ENCODE measurements around the gene NAIF1.
A peak's percentile ranks its signal among the peaks of the same experiment; 100 is the strongest.
"Not testable (repeated sequence)": the region's sequence is repeated elsewhere in the genome, so short reads cannot be mapped to it uniquely, and the experiment has no call there.

The NAIF1 gene

GRCh38 chr9:128043467-128043868 lies 23.7 kb downstream of the NAIF1 start:
- in situ Hi-C loops (cut with MboI; ENCODE audit: low pct_unique_long_range_greater_than_20kb, low sequenced_read_pairs), result no loop called here
- DNase-seq, result no peak

DNA sequence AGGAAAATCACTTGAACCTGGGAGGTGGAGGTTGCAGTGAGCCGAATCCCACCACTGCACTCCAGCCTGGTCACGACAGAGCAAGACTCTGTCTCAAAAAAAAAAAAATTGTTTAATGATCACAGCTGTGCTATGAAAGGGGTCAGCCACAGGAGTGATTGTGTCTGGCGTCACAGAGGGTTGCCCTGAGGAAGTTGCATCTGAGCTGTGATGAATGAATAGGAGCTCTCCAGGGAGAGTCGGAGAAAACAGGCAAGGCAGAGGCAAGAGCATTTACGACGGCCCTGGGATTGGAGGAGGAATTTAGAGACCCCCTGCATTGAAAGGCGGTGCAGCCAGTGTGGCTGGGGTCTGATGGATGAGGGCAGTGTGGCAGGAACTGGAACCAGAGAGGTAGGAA lies 25.1 kb downstream of the NAIF1 start:
- no peak for DNase-seq
- in situ Hi-C loops (cut with MboI; ENCODE audit: low pct_unique_long_range_greater_than_20kb, low sequenced_read_pairs), result no loop called here

GRCh38 chr9:128040783-128041182 lies 26.3 kb downstream of the NAIF1 start:
- DNase-seq; in situ Hi-C loops (cut with MboI; ENCODE audit: low pct_unique_long_range_greater_than_20kb, low sequenced_read_pairs): not testable (repeated sequence)

DNA sequence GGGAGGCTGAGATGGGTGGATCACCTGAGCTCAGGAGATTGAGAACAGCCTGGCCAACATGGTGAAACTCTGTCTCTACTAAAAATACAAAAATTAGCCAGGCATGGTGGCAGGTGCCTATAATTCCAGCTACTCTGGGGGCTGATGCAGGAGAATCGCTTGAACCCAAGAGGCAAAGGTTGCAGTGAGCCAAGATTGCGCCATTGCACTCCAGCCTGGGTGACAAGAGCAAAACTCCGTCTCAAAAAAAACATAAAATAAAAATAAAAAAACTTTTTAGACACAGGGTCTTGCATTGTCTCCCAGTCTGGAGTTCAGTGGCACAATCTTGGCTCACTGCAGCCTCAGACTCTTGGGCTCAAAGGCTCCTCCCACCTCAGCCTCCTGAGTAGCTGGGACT lies 30.6 kb downstream of the NAIF1 start:
- DNase-seq; in situ Hi-C loops (cut with MboI; ENCODE audit: low pct_unique_long_range_greater_than_20kb, low sequenced_read_pairs): not testable (repeated sequence)

- DNase-seq, result peak; percentile 91
- in situ Hi-C loops (cut with MboI; ENCODE audit: low pct_unique_long_range_greater_than_20kb, low sequenced_read_pairs), result no loop called here
Measured at GRCh38 chr9:128034821-128035652, 32.1 kb downstream of the NAIF1 start.

DNA sequence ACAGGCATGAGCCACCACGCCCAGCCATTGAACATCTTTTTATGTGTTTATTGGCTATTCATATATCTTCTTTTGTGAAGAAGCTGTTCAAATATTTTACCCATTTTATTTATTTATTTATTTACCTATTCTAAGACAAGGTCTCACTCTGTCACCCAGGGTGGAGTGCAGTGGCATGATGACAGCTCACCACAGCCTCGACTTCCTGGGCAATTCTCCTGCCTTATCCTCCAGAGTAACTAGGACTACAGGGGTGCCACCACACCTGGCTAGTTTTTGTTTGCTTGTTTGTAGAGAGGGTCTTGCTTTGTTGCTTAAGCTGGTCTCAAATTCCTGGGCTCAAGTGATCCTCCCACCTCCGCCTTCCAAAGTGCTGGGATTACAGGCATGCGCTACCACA lies 33.5 kb downstream of the NAIF1 start:
- in situ Hi-C loops (cut with MboI; ENCODE audit: low pct_unique_long_range_greater_than_20kb, low sequenced_read_pairs), result no loop called here
- no peak for DNase-seq

DNA sequence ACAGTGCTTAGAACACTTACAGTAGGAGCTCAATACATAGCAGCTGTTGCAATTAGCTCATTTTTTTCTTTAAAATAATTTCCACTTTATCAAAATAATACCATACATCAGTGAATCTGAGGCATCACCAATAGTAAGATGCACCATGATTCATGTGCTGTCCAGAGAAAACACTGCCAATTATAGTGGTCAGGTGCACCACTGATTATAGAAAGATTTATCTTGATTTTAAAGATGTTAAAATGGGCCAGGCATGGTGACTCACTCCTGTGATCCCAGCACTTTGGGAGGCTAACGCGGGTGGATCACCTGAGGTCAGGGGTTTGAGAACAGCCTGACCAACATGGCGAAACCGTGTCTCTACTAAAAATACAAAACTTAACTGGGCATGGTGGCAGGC lies 39.4 kb downstream of the NAIF1 start:
- DNase-seq, result no peak
- in situ Hi-C loops (cut with MboI; ENCODE audit: low pct_unique_long_range_greater_than_20kb, low sequenced_read_pairs), result no loop called here

- peak; percentile 61 for DNase-seq
- in situ Hi-C loops (cut with MboI; ENCODE audit: low pct_unique_long_range_greater_than_20kb, low sequenced_read_pairs), result no loop called here
Measured at GRCh38 chr9:128026773-128027541, 40.2 kb downstream of the NAIF1 start.

GRCh38 chr9:128026255-128026772 lies 40.8 kb downstream of the NAIF1 start:
- DNase-seq, result peak; percentile 75
- in situ Hi-C loops (cut with MboI; ENCODE audit: low pct_unique_long_range_greater_than_20kb, low sequenced_read_pairs), result no loop called here

GRCh38 chr9:128025736-128026135 lies 41.4 kb downstream of the NAIF1 start:
- in situ Hi-C loops (cut with MboI; ENCODE audit: low pct_unique_long_range_greater_than_20kb, low sequenced_read_pairs), result no loop called here
- no peak for DNase-seq

GRCh38 chr9:128024761-128025308 lies 42.3 kb downstream of the NAIF1 start:
- in situ Hi-C loops (cut with MboI; ENCODE audit: low pct_unique_long_range_greater_than_20kb, low sequenced_read_pairs), result no loop called here
- no peak for DNase-seq

GRCh38 chr9:128023671-128024070 lies 43.4 kb downstream of the NAIF1 start:
- in situ Hi-C loops (cut with MboI; ENCODE audit: low pct_unique_long_range_greater_than_20kb, low sequenced_read_pairs); DNase-seq: not testable (repeated sequence)

DNA sequence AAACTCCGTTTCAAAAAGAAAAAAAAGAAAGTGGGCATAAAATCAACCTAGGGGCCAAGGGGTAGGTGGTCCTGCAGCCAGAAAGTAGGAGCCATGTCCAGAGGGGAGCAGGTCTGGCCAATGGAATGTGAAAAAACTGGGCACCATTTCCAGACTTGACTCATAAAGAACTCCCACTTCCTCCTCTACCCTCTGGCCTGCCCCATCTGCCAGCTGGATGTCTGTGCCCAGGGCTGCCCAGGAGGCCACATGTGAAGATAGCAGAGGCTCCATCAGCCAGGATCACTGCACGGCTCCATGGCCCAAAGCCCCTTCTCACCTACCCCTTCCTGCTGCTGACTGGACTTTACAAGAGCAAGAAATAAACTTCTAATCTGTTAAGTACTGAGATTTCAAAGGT lies 44.2 kb downstream of the NAIF1 start:
- in situ Hi-C loops (cut with MboI; ENCODE audit: low pct_unique_long_range_greater_than_20kb, low sequenced_read_pairs), result no loop called here
- DNase-seq, result no peak

DNA sequence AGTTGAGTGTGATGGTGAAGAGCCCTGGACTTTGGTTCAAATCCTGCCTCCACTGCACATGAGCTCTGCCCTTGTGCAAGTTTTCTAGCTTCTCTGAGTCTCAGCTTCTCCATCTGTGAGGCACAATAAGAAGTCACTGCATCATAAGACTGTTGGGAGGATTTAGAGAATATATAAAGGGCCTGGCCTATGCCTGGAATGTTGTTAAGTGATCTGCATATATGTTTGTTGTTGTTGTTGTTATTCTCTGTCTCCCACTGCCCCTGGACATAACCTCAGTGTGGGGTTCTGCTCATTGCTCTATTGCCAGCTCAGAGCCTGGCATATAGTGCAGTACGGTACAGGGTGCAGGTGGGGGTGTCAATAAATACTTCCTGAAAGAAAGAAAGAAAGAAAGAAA lies 46.0 kb downstream of the NAIF1 start:
- no peak for DNase-seq

DNA sequence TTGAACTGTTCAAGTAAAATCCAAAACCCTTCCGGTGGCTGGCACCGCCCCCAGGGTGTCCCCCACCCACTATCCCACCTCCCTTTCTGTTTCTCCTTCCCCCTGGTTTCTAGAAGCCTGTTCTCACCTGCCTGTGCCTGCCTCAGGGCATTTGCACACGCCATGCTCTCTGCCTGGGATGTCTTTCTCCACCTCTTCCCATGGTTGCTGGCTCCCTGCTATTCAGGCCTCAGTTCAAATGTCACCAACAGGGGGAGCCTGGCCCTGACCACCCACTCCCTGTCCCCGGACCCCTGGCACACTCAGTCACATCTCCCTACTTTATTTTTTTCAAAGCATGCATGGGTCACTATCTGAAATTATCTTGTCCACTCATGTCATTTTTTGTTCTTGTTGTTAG lies 46.4 kb downstream of the NAIF1 start:
- in situ Hi-C loops (cut with MboI; ENCODE audit: low pct_unique_long_range_greater_than_20kb, low sequenced_read_pairs), result no loop called here
- no peak for DNase-seq

More for the DNA sequence above, 46.0 kb downstream of the NAIF1 start:
- in situ Hi-C loops (cut with MboI; ENCODE audit: low pct_unique_long_range_greater_than_20kb, low sequenced_read_pairs), result no loop called here

GRCh38 chr9:128015696-128016095 lies 51.4 kb downstream of the NAIF1 start:
- in situ Hi-C loops (cut with MboI; ENCODE audit: low pct_unique_long_range_greater_than_20kb, low sequenced_read_pairs), result no loop called here

More at GRCh38 chr9:128015696-128016095, 51.4 kb downstream of the NAIF1 start:
- DNase-seq, result no peak
